ENCODE data around the gene ACSF3.

Gene ACSF3

GRCh38 chr16:89108416-89108815, 14.8 kb downstream of the ACSF3 start:
- DNase-seq (ENCODE audit: low read depth in 2 of 3, low spot score in 1 of 3) = no peak

DNA sequence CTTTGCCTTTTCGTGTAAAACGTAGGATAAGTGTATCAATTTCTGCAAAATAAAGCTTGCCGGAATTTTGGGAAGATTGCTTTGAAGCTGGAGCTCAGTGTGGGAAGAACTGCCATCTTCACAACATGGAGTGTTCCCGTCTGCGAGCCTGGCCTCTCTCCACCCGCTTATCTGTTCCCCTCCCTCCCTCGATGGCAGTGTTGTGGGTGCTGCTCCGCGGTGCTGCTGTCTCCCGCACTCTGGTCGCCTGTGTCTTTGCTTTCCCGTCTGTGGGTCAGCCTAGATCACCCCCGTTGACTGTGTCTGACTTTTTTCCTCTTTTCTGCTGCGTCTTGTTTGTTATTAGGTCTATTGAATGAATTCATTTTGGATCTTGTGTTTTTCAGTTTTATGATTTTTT, 17.0 kb downstream of the ACSF3 start:
- no peak for DNase-seq (ENCODE audit: low read depth in 2 of 3, low spot score in 1 of 3)

DNA sequence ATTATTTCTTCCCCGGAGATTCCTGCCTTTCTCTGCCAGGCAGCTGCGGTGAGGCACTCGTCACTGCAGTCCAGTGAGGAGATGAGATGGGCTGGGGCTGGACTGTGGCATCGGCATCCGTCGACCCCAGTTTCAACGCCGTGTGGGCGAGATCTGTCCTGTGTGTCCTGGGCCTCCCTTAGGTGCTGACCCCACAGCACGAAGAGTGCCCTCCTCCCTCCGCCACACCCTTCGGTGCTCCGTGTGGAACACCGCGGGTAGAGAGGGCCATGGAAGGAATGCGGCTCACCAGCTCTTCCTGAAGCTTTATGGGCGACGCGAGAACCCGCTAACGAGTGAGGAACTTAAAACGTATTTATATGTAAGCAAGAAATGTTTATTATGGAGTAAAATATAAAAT, 17.6 kb downstream of the ACSF3 start:
- no peak for DNase-seq (ENCODE audit: low read depth in 2 of 3, low spot score in 1 of 3)

GRCh38 chr16:89112377-89113151, 18.9 kb downstream of the ACSF3 start:
- DNase-seq (ENCODE audit: low read depth in 2 of 3, low spot score in 1 of 3) = no peak

DNA sequence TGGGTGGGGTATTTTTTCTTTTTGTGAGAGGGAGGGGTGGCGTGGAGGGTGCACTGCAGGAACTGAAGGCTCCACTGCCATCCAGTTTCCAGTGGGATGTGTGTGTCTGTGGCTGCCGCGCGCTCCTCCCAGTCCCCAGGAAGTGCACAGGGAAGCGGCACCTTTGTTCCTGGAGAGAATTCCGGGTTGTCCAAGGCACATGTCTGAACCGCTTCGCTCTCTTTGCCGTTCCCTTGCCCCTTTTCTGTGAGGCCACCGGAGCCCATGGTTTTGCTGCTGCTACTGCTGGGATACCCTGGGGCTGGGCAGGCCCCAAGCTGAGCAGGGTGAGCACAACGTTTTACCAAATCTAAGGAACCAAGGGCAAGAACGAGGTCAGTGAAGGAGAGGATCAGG, 19.5 kb downstream of the ACSF3 start:
- DNase-seq (ENCODE audit: low read depth in 2 of 3, low spot score in 1 of 3) = no peak

GRCh38 chr16:89113661-89114060, 20.0 kb downstream of the ACSF3 start:
- no peak for DNase-seq (ENCODE audit: low read depth in 2 of 3, low spot score in 1 of 3)

- DNase-seq (ENCODE audit: low read depth in 2 of 3, low spot score in 1 of 3) = no peak
These were observed 20.7 kb downstream of the ACSF3 start for GRCh38 chr16:89114159-89114981.

DNA sequence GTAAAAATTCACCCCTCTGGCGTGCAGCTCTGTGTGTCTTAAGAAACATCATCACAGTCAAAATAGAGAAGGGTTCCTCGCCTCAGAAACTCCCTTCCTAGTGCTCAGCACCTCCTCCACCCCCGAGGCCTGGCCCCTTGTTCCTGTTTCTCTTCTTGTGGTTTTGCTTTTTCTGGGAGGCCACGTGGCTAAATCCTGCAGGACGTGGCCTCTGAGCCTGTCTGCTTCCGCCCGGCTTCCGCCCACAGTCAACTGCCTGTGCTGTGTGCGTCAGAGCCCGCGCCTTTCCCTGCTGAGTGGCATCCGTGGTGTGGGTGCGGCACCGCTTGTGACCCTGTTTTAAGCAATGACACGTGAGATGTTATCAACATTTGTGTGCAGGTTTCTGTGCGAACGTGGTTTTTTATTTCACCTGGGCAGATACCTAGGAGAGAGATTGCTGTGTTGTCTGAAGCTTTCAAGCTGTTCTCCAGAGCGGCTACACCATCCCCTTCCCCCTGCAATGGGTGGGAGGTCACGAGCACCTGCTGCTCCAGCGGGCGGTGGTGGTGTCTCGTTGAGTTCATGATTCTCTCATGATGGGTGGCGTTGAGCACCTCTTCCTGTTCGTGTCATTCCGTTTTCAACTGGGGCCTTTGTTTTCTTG, 21.7 kb downstream of the ACSF3 start:
- DNase-seq (ENCODE audit: low read depth in 2 of 3, low spot score in 1 of 3) = peak; percentile 63 to 82 (median 78)

GRCh38 chr16:89116341-89117226, 22.9 kb downstream of the ACSF3 start:
- no peak for DNase-seq (ENCODE audit: low read depth in 2 of 3, low spot score in 1 of 3)

DNA sequence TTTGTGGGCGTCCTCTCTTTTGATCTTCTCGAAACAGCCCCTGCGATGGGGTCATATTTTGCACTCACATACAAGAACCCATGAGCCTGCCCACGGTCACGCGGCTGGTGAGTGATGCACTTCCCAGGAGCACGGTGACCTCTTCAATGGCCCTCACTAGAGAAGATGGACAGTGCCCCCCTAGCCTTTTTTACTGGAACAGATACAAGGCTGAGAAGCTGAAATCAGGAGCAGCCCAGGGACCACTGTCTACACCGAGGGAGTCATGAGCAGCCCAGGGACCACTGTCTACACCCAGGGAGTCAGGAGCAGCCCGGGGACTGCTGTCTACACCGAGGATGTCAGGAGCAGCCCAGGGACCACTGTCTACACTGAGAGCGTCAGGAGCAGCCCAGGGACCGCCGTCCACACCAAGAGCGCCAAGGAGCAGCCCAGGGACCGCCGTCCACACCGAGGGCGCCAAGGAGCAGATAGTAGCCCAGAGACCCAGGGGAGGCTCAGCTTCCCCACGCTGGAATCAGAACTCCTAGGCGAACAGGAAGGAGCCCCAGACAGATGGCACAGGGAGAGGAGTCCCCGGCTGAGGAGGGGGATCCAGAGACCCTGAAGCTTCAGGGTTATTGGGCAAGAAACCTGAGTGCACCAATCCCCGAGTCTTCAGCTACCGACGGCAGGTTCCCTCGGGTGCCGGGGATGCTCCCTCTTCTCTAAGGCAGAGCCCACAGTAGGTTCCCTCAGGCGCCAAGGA, 23.7 kb downstream of the ACSF3 start:
- no peak for DNase-seq (ENCODE audit: low read depth in 2 of 3, low spot score in 1 of 3)

GRCh38 chr16:89117975-89118289, 24.3 kb downstream of the ACSF3 start:
- no peak for DNase-seq (ENCODE audit: low read depth in 2 of 3, low spot score in 1 of 3)

DNA sequence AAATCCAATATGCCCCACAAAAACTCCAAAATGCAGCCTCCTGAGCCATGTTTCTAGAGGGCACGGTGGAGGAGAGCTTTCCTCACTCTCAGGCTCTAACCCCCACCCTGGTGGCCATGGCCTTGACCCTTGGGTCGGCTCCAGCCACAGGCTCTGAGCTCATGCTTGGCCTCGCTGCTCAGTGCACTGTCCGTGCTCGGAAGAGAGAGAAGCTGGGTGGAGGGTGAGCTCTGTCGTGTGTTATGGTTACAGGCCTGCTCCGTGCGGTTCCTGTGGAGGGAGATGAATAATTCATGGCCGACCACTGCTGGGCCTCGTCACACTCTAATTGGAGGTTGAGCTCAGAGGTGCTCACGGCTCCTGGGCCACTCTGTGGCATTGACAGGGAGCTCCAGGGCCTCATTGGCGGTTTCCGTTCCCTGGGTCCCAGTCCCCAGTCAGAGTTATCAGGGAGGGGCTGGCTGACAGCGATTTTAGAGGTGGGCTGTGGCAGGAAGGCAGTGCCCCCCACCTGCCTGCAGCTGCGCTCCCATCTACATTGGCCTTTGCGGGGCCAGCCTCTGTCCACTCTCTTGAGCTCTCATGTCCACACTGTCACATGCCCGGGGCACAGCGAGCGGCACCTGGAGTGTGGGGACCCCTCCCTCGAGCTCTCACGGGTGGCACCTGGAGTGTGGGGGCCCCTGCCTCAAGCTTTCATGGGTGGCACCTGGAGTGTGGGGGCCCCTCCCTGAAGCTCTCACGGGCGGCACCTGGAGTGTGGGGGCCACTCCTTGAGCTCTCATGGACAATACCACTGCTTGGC, 24.9 kb downstream of the ACSF3 start:
- DNase-seq (ENCODE audit: low read depth in 2 of 3, low spot score in 1 of 3) = no peak

- no peak for DNase-seq (ENCODE audit: low read depth in 2 of 3, low spot score in 1 of 3)
These were observed 25.5 kb downstream of the ACSF3 start for GRCh38 chr16:89119166-89119621.

DNA sequence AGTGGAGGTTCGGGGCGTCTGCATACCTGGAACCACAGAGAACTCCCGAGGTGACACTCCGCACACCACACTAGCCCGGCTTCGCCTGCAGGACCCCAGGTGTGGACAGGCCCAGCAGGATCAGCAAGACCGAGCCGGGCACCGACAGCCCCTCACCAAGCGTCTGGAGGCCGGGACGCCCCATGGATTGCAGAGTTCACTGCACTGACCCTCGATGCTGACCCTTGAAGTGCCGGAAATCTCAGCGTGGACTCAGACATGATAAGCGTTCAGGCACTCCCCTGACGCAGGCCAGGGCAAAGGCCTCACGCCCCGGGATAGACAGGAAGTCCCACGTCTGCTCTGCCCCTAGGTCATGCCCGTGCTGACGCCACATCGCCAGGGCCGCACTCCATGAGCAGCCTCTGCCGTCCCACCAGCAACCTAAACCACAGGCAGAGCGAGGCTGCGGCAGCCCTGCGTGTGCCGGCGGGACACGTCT, 26.0 kb downstream of the ACSF3 start:
- DNase-seq (ENCODE audit: low read depth in 2 of 3, low spot score in 1 of 3) = no peak

DNA sequence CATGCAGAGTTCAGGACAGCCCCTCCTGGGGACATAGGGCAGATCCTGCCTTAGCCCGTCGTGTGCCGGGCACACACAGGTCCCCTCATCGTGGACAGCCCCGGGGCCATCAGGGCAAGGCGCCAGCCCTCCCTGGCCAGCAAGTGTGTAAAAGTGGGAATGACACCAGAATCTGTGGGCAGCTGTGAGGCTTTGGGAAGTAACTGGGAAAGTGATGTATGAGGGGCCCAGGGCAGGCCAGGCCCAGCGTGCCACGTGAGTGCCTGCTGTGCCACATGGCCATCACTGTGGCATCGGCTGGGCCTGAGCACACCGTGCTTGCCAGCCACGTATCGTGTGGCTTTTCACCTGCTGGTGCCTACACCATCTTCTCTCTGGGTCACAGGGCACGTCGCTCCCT, 26.6 kb downstream of the ACSF3 start:
- no peak for DNase-seq (ENCODE audit: low read depth in 2 of 3, low spot score in 1 of 3)

GRCh38 chr16:89120921-89121351, 27.3 kb downstream of the ACSF3 start:
- DNase-seq (ENCODE audit: low read depth in 2 of 3, low spot score in 1 of 3) = no peak

GRCh38 chr16:89121691-89122321, 28.2 kb downstream of the ACSF3 start:
- DNase-seq (ENCODE audit: low read depth in 2 of 3, low spot score in 1 of 3) = no peak

- DNase-seq (ENCODE audit: low read depth in 2 of 3, low spot score in 1 of 3) = no peak
These were observed 28.7 kb downstream of the ACSF3 start for GRCh38 chr16:89122322-89122851.

All from stimulated activated CD4-positive, alpha-beta T cell treated with anti-CD3 and anti-CD28 coated beads, Interleukin-12 subunit alpha, Interleukin-12 subunit beta, amount 100 ng/mL, for 48 hours (primary cell).